Hepatocyte (in vitro differentiated cells): Measurements from ENCODE around the gene LRMDA.

Experiments used
- CTCF ChIP-seq: fragments of 200-600 bp; sonication (generic); IDR thresholded peaks from 2 replicates; pipeline ENCODE4 v1.5.1; 2016; ENCODE audit warnings: antibody characterized with exemption, mild to moderate bottlenecking; ENCODE audit not compliant: poor library complexity
- EZH2 ChIP-seq: fragments of 200-600 bp; sonication (generic); IDR thresholded peaks from 2 replicates; pipeline ENCODE4 v1.6.1; 2016; ENCODE audit warnings: antibody characterized with exemption, mild to moderate bottlenecking, borderline replicate concordance

- TF ChIP-seq CTCF (no peak), EZH2 (no peak)
These were observed 823.8 kb downstream of the LRMDA start for GRCh38 chr10:76255241-76255640.
